Fibroblast of lung (primary cell): ENCODE measurements around the gene FKBP4. TPM values are rescaled to one million over a fixed set of nuclear protein-coding genes. Genes with fewer than 3 reads are reported as not detected.
"Not testable (repeated sequence)": the region's sequence is repeated elsewhere in the genome, so short reads cannot be mapped to it uniquely, and the experiment has no call there.

Source experiments
- DNase-seq, 2 donors: peaks; one replicate each; pipeline versions ENCODE4 v3.0.0 to v3.0.0-alpha.2; 2010; ENCODE audit warnings: low read depth in 2 of 2
- H2AFZ ChIP-seq: 2 replicates; pipeline ENCODE4 v1.5.1; 2012; ENCODE audit warnings: low read length, control low read depth, inconsistent platforms
- H3K27ac ChIP-seq: 2 replicates; pipeline ENCODE4 v1.5.1; 2011; ENCODE audit warnings: low read length, control low read depth; ENCODE audit not compliant: insufficient read depth
- H3K27me3 ChIP-seq: 2 replicates; pipeline ENCODE4 v1.5.1; 2011; ENCODE audit warnings: mild to moderate bottlenecking, low read length; ENCODE audit not compliant: control insufficient read depth, insufficient read depth
- H3K36me3 ChIP-seq: 2 replicates; pipeline ENCODE4 v1.5.1; 2011; ENCODE audit warnings: low read length; ENCODE audit not compliant: control insufficient read depth, insufficient read depth
- H3K4me1 ChIP-seq: 2 replicates; pipeline ENCODE4 v1.5.1; 2011; ENCODE audit warnings: low read length; ENCODE audit not compliant: control insufficient read depth, insufficient read depth; ENCODE audit errors: extremely low read depth
- H3K4me2 ChIP-seq: 2 replicates; pipeline ENCODE4 v1.5.1; 2011; ENCODE audit warnings: low read length, control low read depth; ENCODE audit not compliant: insufficient read depth; ENCODE audit errors: extremely low read depth
- H3K4me3 ChIP-seq, 4 experiments: fragments of 200-600 bp in 1 of 4; sonication (generic) in 1 of 4; replicated peaks in 1 of 4; 2 replicates each; pipeline ENCODE4 v1.5.1; 2011 to 2016; ENCODE audit warnings: low read length in 4 of 4, low read depth in 3 of 4, mild to moderate bottlenecking in 3 of 4, control low read depth in 2 of 4, inconsistent platforms in 1 of 4, mixed read lengths in 1 of 4; ENCODE audit not compliant: insufficient read depth in 1 of 4; ENCODE audit errors: control extremely low read depth in 1 of 4
- H3K79me2 ChIP-seq: 2 replicates; pipeline ENCODE4 v1.5.1; 2012; ENCODE audit warnings: mild to moderate bottlenecking, low read length, inconsistent platforms; ENCODE audit not compliant: control insufficient read depth, insufficient read depth
- H3K9ac ChIP-seq: 2 replicates; pipeline ENCODE4 v1.5.1; 2011; ENCODE audit warnings: mild to moderate bottlenecking, low read length, control low read depth; ENCODE audit not compliant: insufficient read depth
- H3K9me3 ChIP-seq: 2 replicates; pipeline ENCODE4 v1.5.1; 2012; ENCODE audit warnings: low read depth, low read length; ENCODE audit not compliant: control insufficient read depth, insufficient read depth
- H4K20me1 ChIP-seq: 2 replicates; pipeline ENCODE4 v1.5.1; 2011; ENCODE audit warnings: low read length; ENCODE audit not compliant: control insufficient read depth, insufficient read depth; ENCODE audit errors: extremely low read depth
- EZH2 ChIP-seq: IDR thresholded peaks from 2 replicates; pipeline ENCODE4 v1.5.1; 2012; ENCODE audit warnings: low read length, control low read depth, mild to moderate bottlenecking; ENCODE audit errors: missing control alignments
- polyA plus RNA-seq, 2 donors: library from polyadenylated mRNA; depleted of rRNA in 1 of 2; stranded (reverse) in 1 of 2; unstranded in 1 of 2; fragments of >200 nt; gene quantifications; 2 replicates each; pipeline ENCODE4 v1.2.1, GENCODE V29; 2011 to 2012; ENCODE audit warnings: missing spikeins in 1 of 2
- total RNA-seq: library from RNA; depleted of rRNA; stranded (reverse); fragments of >200 nt; gene quantifications from 2 replicates; pipeline ENCODE4 v1.2.1, GENCODE V29; 2014
- TF ChIP-seq, protein P1 (sequence below), 2 donors: IDR thresholded peaks in 1 of 2; conservative IDR thresholded peaks in 1 of 2; 1 replicate in 1 of 2; 2 replicates in 1 of 2; pipeline ENCODE4 v1.5.1; 2011 to 2012; ENCODE audit warnings: low read length in 2 of 2, control low read depth in 1 of 2, inconsistent platforms in 1 of 2, low read depth in 1 of 2, mild to moderate bottlenecking in 1 of 2

FKBP4 gene
- total and polyA plus RNA-seq, 2 donors (not counting 1 experiment from before 2014, with no cell fraction given): 23.0 to 42.6 TPM

DNA sequence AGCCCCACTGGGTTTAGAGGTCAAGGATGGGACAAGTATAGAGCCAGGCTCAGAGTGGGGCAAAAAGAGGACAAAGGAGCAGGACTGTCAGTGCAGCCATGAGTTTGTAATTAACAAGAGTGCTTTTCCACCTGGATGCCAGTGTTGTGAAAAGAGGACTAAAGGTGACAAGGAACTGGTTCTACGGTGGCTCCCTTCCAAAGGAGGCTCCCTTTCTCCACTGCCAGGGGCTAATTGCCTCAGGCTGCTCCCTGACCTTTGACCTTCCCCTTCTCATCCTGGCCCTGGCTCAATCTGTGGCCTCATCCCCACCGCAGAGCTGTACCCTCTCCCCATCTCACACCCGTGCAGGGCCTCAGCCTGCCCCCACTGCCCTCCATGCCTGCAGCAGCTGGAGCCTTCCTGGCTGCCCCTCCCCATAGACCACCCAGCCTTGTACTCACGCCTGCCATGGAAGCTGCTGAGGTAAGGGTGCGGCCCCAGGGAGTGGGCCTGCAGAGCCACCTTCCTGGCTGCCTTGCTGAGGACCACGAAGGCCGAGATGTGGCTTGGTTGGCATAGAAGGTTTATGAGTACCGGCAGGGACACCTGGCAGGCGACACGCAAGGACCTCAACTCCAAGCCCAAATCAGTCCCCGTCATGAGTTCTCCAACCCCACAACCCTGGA lies 24.8 kb upstream of the FKBP4 start:
- no peaks in the 10 kb centered on the region for H3K79me2 ChIP-seq
- H3K4me3 ChIP-seq: no peak overlapping the region
- no peak overlapping the region for H2AFZ ChIP-seq
- no peaks in the 10 kb centered on the region for H3K36me3 ChIP-seq
- peaks cover 13% of the 10 kb centered on the region for H3K27me3 ChIP-seq
- H4K20me1 ChIP-seq: no peaks in the 10 kb centered on the region
- H3K4me2 ChIP-seq: no peak overlapping the region
- TF ChIP-seq, protein P1, sequence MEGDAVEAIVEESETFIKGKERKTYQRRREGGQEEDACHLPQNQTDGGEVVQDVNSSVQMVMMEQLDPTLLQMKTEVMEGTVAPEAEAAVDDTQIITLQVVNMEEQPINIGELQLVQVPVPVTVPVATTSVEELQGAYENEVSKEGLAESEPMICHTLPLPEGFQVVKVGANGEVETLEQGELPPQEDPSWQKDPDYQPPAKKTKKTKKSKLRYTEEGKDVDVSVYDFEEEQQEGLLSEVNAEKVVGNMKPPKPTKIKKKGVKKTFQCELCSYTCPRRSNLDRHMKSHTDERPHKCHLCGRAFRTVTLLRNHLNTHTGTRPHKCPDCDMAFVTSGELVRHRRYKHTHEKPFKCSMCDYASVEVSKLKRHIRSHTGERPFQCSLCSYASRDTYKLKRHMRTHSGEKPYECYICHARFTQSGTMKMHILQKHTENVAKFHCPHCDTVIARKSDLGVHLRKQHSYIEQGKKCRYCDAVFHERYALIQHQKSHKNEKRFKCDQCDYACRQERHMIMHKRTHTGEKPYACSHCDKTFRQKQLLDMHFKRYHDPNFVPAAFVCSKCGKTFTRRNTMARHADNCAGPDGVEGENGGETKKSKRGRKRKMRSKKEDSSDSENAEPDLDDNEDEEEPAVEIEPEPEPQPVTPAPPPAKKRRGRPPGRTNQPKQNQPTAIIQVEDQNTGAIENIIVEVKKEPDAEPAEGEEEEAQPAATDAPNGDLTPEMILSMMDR (conservative IDR thresholded peaks at IDR 0.05 in 1 of 2, IDR thresholded peaks at IDR 0.05 in 1 of 2; ENCODE audit: low read depth in 1 of 2, low read length in 2 of 2): no peak
- TF ChIP-seq EZH2: no peak
- H3K4me1 ChIP-seq: no peaks in the 10 kb centered on the region
- DNase-seq: no peak
- H3K27ac ChIP-seq: no peak overlapping the region
- no peaks in the 10 kb centered on the region for H3K9me3 ChIP-seq
- H3K9ac ChIP-seq: no peak overlapping the region

DNA sequence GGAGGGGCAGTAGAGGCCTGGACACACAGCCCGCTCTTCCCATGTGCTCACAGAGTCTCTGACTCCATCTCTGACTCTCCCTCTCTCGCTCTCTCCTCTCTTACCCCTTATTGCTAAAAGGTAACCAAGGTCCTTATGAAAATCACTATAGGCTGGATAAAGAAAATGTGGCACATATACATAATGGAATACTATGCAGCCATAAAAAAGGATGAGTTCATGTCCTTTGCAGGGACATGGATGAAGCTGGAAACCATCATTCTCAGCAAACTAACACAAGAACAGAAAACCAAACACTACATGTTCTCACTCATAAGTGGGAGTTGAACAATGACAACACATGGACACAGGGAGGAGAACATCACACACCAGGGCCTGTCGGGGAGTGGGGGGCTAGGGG lies 24.2 kb upstream of the FKBP4 start:
- DNase-seq, H3K79me2 ChIP-seq, H3K4me2 ChIP-seq, H2AFZ ChIP-seq, H3K9me3 ChIP-seq, H3K4me3 ChIP-seq, H3K9ac ChIP-seq, H3K4me1 ChIP-seq, H4K20me1 ChIP-seq, H3K27ac ChIP-seq, H3K36me3 ChIP-seq: not testable (repeated sequence)
- peaks cover 13% of the 10 kb centered on the region for H3K27me3 ChIP-seq

DNA sequence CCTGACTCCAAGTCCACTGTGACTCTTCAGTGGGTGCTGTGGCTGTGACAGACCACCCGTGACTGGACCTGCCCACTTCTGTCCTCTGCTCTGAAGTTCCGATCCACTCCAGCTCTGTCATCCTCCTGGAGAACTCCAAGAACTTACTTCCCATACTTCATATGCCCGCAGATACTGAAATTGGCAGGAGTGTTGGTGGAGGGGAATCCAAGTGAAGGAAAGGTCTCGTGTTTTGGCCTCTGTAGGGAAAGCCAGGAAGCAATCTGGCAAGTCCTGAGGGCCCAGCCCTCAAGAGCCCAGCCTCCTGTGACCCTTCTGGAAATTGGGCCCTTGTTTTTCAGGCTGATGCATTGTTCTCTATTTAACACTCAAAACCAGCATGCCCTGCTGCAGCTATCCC lies 22.4 kb upstream of the FKBP4 start:
- Histone ChIP-seq H3K27ac (no peak overlapping the region), H4K20me1 (no peaks in the 10 kb centered on the region), H2AFZ (no peak overlapping the region), H3K4me3 (no peak overlapping the region), H3K9ac (no peak overlapping the region), H3K4me1 (no peaks in the 10 kb centered on the region), H3K27me3 (peaks cover 13% of the 10 kb centered on the region), H3K9me3 (no peaks in the 10 kb centered on the region), H3K36me3 (no peaks in the 10 kb centered on the region), H3K79me2 (no peaks in the 10 kb centered on the region), H3K4me2 (no peak overlapping the region)
- no peak for DNase-seq
- no peak for TF ChIP-seq EZH2
- TF ChIP-seq, protein P1 (conservative IDR thresholded peaks at IDR 0.05 in 1 of 2, IDR thresholded peaks at IDR 0.05 in 1 of 2; ENCODE audit: low read depth in 1 of 2, low read length in 2 of 2): no peak
